RCC 7860 (cell line): ENCODE measurements around the gene ATOH7.

Experiments
- DNase-seq: peaks from one replicate; pipeline ENCODE4 v3.0.0-alpha.2; 2015; ENCODE audit warnings: low spot score
- FAIRE-seq: peaks from 2 replicates; lab custom pipeline; 2012; peaks lifted over from hg19 to GRCh38; lab: Jason Lieb, UNC

The ATOH7 gene

DNA sequence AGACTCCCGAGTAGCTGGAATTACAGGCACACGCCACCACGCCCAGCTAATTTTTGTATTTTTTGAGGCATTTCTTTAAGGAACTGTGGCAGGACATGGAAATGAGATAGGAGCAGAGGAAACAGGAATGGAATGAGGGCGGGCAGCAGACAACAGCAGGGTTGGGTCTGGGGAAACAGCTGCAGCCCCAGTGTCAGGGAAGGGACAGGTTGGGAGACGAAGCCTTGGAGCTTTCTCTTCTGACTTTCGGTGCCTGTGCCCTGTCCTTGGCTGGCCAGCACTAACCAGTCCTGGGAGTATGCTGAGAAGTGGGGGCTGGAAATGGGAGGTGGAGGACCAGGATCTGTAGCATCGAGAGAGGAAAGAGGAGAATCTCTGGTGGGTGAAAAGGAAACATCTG lies 47.4 kb downstream of the ATOH7 start:
- DNase-seq (no peak), FAIRE-seq (no peak)
